ENCODE results near the gene CCL27. TPM values are rescaled to one million over a fixed set of nuclear protein-coding genes. Genes with fewer than 3 reads are reported as not detected.

The CCL27 gene
- total and polyA plus RNA-seq, 10 of the 15 experiments (the other 5 are each of a cell fraction or from before 2014, with no cell fraction given): 0.45 TPM; not detected in 9

DNA sequence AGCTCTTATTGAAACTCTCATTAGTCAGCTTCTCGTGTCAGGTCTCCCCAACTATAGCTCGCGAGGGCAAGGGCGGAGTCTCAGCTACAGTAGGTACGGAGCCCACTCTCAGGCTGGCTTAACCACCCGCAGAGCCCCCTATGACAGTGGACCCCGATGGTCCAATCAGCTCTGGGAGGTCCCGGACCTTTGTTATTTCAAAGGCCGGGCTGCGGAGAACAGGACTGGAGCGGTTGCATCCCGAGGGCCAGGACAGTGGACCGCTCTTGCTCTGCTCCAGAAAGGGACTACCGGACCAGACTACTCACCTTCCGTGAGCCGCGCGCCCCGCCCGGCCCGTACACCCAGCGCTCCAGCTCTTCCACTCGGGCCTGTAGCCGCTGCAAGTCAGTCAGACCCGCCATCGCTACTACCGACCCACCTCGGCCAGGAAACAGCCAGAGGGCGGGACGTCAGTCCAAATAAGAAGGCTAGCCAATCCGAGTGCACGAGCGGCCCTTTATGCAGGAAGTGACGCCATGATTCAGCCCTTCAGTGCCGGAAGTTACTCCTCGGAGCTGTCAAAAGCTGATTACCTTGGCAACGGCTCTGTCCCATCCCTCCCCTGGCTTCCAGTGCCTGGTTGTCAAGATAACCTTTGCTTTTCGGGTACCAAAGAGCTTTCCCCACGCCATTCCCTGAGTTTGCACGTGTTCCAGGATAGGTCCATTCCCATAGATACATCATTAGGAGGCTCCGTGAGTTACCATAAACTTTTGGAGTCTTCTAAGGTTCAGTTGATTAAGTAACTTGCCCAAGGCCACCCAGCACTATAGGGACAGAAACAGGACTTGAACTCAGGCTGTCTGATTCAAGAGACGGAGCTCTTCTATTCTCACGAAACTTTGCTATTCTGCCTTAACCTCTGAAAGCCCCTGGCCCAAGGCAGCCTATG lies 42.1 kb downstream of the CCL27 start, which contains the start of gene DCTN3 (continued):
- TF ChIP-seq, protein P1, sequence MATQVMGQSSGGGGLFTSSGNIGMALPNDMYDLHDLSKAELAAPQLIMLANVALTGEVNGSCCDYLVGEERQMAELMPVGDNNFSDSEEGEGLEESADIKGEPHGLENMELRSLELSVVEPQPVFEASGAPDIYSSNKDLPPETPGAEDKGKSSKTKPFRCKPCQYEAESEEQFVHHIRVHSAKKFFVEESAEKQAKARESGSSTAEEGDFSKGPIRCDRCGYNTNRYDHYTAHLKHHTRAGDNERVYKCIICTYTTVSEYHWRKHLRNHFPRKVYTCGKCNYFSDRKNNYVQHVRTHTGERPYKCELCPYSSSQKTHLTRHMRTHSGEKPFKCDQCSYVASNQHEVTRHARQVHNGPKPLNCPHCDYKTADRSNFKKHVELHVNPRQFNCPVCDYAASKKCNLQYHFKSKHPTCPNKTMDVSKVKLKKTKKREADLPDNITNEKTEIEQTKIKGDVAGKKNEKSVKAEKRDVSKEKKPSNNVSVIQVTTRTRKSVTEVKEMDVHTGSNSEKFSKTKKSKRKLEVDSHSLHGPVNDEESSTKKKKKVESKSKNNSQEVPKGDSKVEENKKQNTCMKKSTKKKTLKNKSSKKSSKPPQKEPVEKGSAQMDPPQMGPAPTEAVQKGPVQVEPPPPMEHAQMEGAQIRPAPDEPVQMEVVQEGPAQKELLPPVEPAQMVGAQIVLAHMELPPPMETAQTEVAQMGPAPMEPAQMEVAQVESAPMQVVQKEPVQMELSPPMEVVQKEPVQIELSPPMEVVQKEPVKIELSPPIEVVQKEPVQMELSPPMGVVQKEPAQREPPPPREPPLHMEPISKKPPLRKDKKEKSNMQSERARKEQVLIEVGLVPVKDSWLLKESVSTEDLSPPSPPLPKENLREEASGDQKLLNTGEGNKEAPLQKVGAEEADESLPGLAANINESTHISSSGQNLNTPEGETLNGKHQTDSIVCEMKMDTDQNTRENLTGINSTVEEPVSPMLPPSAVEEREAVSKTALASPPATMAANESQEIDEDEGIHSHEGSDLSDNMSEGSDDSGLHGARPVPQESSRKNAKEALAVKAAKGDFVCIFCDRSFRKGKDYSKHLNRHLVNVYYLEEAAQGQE (IDR thresholded peaks at IDR 0.05; ENCODE audit: low read depth, low read length): no peak
- no peak for TF ChIP-seq NR2C1 (IDR thresholded peaks at IDR 0.05)
- TF ChIP-seq YBX1 (IDR thresholded peaks at IDR 0.05): no peak
- no peak for TF ChIP-seq ZZZ3 (IDR thresholded peaks at IDR 0.05; ENCODE audit: control insufficient read depth, insufficient read length, low read depth)
- peak; percentile 14; the same call in 1 of the 2 replicates for TF ChIP-seq BACH1 (IDR thresholded peaks at IDR 0.05; ENCODE audit: borderline replicate concordance)
- TF ChIP-seq NFYA (IDR thresholded peaks at IDR 0.05; ENCODE audit: borderline replicate concordance, low read depth, low read length): no peak
- TF ChIP-seq RFX5 (IDR thresholded peaks at IDR 0.05; ENCODE audit: low read depth, low read length): peak; percentile 60; the same call in 1 of the 2 replicates
- no peak for TF ChIP-seq EZH2 (IDR thresholded peaks at IDR 0.05; ENCODE audit: borderline replicate concordance, control insufficient read depth, low read depth, low read length)
- TF ChIP-seq RB1 (IDR thresholded peaks at IDR 0.05; ENCODE audit: borderline replicate concordance): no peak; the same call in 1 of the 2 replicates
- no peak for TF ChIP-seq TARDBP (IDR thresholded peaks at IDR 0.05; ENCODE audit: borderline replicate concordance)
- TF ChIP-seq, protein P2, sequence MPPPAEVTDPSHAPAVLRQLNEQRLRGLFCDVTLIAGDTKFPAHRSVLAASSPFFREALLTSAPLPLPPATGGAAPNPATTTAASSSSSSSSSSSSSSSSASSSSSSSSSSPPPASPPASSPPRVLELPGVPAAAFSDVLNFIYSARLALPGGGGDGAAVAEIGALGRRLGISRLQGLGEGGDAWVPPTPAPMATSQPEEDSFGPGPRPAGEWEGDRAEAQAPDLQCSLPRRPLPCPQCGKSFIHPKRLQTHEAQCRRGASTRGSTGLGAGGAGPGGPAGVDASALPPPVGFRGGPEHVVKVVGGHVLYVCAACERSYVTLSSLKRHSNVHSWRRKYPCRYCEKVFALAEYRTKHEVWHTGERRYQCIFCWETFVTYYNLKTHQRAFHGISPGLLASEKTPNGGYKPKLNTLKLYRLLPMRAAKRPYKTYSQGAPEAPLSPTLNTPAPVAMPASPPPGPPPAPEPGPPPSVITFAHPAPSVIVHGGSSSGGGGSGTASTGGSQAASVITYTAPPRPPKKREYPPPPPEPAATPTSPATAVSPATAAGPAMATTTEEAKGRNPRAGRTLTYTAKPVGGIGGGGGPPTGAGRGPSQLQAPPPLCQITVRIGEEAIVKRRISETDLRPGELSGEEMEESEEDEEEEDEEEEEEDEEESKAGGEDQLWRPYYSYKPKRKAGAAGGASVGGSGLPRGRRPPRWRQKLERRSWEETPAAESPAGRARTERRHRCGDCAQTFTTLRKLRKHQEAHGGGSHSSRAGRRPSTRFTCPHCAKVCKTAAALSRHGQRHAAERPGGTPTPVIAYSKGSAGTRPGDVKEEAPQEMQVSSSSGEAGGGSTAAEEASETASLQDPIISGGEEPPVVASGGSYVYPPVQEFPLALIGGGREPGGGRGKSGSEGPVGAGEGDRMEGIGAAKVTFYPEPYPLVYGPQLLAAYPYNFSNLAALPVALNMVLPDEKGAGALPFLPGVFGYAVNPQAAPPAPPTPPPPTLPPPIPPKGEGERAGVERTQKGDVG (CRISPR knock-in tag; IDR thresholded peaks at IDR 0.05): no peak
- TF ChIP-seq TBL1XR1 (IDR thresholded peaks at IDR 0.05; ENCODE audit: low read depth, low read length): no peak
- no peak for TF ChIP-seq BHLHE40 (IDR thresholded peaks at IDR 0.05; ENCODE audit: borderline replicate concordance in 1 of 2, low read depth in 2 of 2, low read length in 1 of 2)
- peak; percentile 26 for TF ChIP-seq HCFC1 (IDR thresholded peaks at IDR 0.05; ENCODE audit: low read length)
- TF ChIP-seq, protein P3, sequence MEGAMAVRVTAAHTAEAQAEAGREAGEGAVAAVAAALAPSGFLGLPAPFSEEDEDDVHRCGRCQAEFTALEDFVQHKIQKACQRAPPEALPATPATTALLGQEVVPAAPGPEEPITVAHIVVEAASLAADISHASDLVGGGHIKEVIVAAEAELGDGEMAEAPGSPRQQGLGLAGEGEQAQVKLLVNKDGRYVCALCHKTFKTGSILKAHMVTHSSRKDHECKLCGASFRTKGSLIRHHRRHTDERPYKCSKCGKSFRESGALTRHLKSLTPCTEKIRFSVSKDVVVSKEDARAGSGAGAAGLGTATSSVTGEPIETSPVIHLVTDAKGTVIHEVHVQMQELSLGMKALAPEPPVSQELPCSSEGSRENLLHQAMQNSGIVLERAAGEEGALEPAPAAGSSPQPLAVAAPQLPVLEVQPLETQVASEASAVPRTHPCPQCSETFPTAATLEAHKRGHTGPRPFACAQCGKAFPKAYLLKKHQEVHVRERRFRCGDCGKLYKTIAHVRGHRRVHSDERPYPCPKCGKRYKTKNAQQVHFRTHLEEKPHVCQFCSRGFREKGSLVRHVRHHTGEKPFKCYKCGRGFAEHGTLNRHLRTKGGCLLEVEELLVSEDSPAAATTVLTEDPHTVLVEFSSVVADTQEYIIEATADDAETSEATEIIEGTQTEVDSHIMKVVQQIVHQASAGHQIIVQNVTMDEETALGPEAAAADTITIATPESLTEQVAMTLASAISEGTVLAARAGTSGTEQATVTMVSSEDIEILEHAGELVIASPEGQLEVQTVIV (IDR thresholded peaks at IDR 0.05; ENCODE audit: borderline replicate concordance, partially characterized antibody): no peak
- no peak for TF ChIP-seq STAT3 (IDR thresholded peaks at IDR 0.05; ENCODE audit: low read depth, low read length)
- no peak for TF ChIP-seq RELA (IDR thresholded peaks at IDR 0.05; ENCODE audit: borderline replicate concordance, partially characterized antibody)
- TF ChIP-seq RAD51 (IDR thresholded peaks at IDR 0.05): no peak
- no peak for TF ChIP-seq SMAD1 (IDR thresholded peaks at IDR 0.05; ENCODE audit: low read depth, partially characterized antibody)
